ENCODE measurements around the gene BABAM2.
A peak's percentile ranks its signal among the peaks of the same experiment; 100 is the strongest.
"Not testable (repeated sequence)": the region's sequence is repeated elsewhere in the genome, so short reads cannot be mapped to it uniquely, and the experiment has no call there.

BABAM2 gene

DNA sequence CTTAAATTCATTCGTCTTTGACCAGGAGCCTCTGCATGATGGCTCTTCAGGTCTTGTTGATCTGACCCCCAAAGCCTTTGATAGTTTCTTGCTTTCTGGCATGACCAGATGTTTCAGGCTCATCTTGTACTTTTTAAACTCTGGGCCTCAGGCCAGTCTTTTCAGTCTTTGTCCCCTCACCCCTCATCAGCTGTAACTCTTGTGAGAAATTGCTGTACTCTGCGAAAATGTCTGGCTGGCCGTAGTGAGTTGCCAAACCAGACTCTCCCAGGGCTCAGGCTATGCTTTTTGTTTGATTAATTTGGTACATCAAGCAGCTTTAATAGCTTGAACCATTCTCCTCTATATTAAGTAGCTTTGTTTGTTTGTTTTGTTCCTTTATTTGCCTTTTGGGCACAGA is 75.9 kb downstream of the BABAM2 start:
- H3K4me3 ChIP-seq (ENCODE audit: low read depth, low read length) = no peak overlapping the region
- TF ChIP-seq, protein P1, sequence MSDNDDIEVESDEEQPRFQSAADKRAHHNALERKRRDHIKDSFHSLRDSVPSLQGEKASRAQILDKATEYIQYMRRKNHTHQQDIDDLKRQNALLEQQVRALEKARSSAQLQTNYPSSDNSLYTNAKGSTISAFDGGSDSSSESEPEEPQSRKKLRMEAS (IDR thresholded peaks at IDR 0.05; ENCODE audit: low read depth, low read length) = no peak
- TF ChIP-seq MYC (IDR thresholded peaks at IDR 0.05; ENCODE audit: low read depth, low read length) (no peak), POLR2A (IDR thresholded peaks at IDR 0.05; ENCODE audit: extremely low read depth, insufficient read length) (no peak)
- TF ChIP-seq, protein P2, sequence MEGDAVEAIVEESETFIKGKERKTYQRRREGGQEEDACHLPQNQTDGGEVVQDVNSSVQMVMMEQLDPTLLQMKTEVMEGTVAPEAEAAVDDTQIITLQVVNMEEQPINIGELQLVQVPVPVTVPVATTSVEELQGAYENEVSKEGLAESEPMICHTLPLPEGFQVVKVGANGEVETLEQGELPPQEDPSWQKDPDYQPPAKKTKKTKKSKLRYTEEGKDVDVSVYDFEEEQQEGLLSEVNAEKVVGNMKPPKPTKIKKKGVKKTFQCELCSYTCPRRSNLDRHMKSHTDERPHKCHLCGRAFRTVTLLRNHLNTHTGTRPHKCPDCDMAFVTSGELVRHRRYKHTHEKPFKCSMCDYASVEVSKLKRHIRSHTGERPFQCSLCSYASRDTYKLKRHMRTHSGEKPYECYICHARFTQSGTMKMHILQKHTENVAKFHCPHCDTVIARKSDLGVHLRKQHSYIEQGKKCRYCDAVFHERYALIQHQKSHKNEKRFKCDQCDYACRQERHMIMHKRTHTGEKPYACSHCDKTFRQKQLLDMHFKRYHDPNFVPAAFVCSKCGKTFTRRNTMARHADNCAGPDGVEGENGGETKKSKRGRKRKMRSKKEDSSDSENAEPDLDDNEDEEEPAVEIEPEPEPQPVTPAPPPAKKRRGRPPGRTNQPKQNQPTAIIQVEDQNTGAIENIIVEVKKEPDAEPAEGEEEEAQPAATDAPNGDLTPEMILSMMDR (IDR thresholded peaks at IDR 0.05; ENCODE audit: low read depth, low read length) = no peak
- DNase-seq (ENCODE audit: low read depth) = no peak

DNA sequence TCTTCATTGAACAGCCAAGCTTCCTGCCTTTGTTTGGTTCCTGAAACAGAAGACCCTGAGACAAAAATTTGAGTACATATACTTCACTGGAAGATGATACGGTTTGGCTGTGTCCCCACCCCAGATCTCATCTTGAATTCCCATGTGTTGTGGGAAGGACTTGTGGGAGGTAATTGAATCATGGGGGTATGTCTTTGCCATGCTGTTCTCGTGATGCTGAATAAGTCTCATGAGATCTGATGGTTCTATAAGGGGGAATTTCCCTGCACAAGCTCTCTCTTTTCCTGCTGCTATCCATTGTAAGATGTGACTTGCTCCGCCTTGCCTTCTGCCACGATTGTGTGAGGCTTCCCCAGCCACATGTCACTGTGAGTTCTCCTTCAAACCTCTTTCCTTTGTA is 76.5 kb downstream of the BABAM2 start:
- no peak for DNase-seq (ENCODE audit: low read depth)
- TF ChIP-seq, protein P1 (IDR thresholded peaks at IDR 0.05; ENCODE audit: low read depth, low read length) = no peak
- TF ChIP-seq MYC (IDR thresholded peaks at IDR 0.05; ENCODE audit: low read depth, low read length) (no peak), POLR2A (IDR thresholded peaks at IDR 0.05; ENCODE audit: extremely low read depth, insufficient read length) (no peak)
- TF ChIP-seq, protein P2 (IDR thresholded peaks at IDR 0.05; ENCODE audit: low read depth, low read length) = no peak
- H3K4me3 ChIP-seq (ENCODE audit: low read depth, low read length) = no peak overlapping the region

DNA sequence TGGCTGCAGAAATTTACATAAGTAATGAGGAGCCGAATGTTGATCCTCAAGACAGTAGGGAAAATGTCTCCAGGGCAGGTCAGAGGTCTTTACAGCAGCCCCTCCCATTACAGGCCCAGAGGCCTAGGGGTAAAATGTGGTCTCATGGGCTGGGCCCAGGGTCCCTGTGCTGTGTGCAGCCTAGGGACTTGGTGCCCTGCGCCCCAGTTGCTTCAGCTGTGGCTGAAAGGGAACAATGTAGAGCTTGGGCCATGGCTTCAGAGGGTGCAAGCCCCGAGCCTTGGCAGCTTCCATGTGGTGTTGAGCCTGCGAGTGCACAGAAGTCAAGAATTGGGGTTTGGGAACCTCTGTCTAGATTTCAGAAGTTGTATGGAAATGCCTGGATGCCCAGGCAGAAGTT is 77.5 kb downstream of the BABAM2 start:
- not testable (repeated sequence) for H3K4me3 ChIP-seq (ENCODE audit: low read depth, low read length); DNase-seq (ENCODE audit: low read depth)

DNA sequence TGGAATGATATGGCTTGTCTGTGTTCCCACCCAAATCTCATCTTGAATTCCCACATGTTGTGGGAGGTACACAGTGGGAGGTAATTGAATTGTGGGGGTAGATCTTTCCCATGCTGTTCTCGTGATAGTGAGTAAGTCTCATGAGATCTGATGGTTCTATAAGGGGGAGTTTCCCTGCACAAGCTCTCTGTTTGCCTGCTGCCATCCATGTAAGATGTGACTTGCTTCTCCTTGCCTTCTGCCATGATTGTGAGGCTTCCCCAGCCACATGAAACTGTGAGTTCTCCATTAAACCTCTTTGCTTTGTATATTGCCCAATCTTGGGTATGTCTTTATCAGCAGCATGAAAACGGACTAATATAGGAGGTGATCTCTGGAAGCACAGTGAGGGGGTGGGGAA is 78.4 kb downstream of the BABAM2 start:
- not testable (repeated sequence) for H3K4me3 ChIP-seq (ENCODE audit: low read depth, low read length); DNase-seq (ENCODE audit: low read depth)

DNA sequence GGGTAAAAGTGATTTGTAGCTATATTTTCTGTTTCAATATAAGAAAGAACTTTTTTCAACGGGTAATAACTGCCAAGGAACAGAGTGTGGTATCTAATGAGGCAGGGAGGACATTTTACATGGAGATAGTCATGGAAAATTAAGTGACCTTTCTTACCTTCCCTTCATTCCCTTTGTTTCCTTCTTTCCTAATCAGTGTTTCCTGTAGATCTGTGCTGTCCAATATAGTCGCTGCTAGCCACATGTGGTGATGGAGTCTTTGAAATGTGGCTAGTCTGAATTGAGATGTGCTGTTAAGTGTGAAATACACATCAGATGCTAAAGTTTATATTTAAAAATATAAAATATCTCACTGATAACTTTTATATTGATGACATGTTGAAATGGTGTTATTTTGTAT is 81.8 kb downstream of the BABAM2 start:
- no peak for DNase-seq (ENCODE audit: low read depth)
- TF ChIP-seq POLR2A (IDR thresholded peaks at IDR 0.05; ENCODE audit: extremely low read depth, insufficient read length) (no peak), MYC (IDR thresholded peaks at IDR 0.05; ENCODE audit: low read depth, low read length) (no peak)
- TF ChIP-seq, protein P1 (IDR thresholded peaks at IDR 0.05; ENCODE audit: low read depth, low read length) = no peak
- TF ChIP-seq, protein P2 (IDR thresholded peaks at IDR 0.05; ENCODE audit: low read depth, low read length) = no peak
- H3K4me3 ChIP-seq (ENCODE audit: low read depth, low read length) = no peak overlapping the region

DNA sequence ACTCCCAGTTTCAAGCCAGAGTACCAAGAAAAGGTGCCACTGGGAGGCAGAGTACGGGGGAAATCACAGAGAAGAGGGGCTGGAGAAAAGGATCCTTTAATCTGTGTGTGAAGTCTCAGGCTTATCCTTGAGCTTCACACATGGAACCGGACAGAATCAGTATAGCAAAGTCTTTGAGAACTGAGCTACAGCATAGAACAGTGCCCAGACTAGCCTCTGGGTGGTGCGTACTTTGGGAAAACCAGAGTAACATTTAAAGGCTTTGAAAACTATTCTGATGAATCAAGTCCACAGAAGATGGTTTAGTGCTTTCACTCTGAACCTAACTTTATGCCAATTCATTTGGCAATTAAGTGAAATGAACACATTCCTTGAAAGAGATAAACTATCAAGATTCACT is 83.1 kb downstream of the BABAM2 start:
- no peak for DNase-seq (ENCODE audit: low read depth)
- no peak overlapping the region for H3K4me3 ChIP-seq (ENCODE audit: low read depth, low read length)
- TF ChIP-seq, protein P1 (IDR thresholded peaks at IDR 0.05; ENCODE audit: low read depth, low read length) = no peak
- TF ChIP-seq, protein P2 (IDR thresholded peaks at IDR 0.05; ENCODE audit: low read depth, low read length) = peak; percentile 6
- TF ChIP-seq MYC (IDR thresholded peaks at IDR 0.05; ENCODE audit: low read depth, low read length) = no peak

DNA sequence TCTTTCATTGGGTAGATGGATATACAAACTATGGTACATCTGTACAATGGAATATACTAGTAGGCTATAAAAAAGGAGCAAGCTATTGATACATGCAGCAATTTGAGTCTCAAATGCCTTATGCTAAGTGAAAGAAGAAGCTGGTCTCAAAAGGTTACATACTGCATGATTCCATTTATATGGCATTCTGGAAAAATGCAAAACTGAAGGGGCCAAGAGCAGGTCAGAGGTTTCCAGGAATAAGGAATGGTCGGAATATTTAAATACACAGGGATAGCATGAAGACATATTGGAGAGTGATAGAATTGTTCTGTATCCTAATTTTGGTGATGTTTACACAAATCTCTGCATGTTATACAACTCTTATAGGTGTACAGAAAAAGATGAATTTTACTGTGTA is 85.8 kb downstream of the BABAM2 start:
- TF ChIP-seq MYC (IDR thresholded peaks at IDR 0.05; ENCODE audit: low read depth, low read length) (no peak), POLR2A (IDR thresholded peaks at IDR 0.05; ENCODE audit: extremely low read depth, insufficient read length) (no peak)
- TF ChIP-seq, protein P2 (IDR thresholded peaks at IDR 0.05; ENCODE audit: low read depth, low read length) = no peak
- TF ChIP-seq, protein P1 (IDR thresholded peaks at IDR 0.05; ENCODE audit: low read depth, low read length) = no peak
- DNase-seq (ENCODE audit: low read depth) = no peak
- H3K4me3 ChIP-seq (ENCODE audit: low read depth, low read length) = no peak overlapping the region
